Inflammatory macrophage treated with lipopolysaccharide for 4 hours (primary cell): ENCODE data around the gene GBF1.

Experiments used
- DNase-seq: peaks from one replicate; pipeline ENCODE4 v3.0.0-alpha.2; 2020

Gene GBF1

GRCh38 chr10:102424916-102425315 is 179.6 kb downstream of the GBF1 start:
- DNase-seq: no peak

- no peak for DNase-seq
Measured at GRCh38 chr10:102425444-102425843, 180.1 kb downstream of the GBF1 start.

DNA sequence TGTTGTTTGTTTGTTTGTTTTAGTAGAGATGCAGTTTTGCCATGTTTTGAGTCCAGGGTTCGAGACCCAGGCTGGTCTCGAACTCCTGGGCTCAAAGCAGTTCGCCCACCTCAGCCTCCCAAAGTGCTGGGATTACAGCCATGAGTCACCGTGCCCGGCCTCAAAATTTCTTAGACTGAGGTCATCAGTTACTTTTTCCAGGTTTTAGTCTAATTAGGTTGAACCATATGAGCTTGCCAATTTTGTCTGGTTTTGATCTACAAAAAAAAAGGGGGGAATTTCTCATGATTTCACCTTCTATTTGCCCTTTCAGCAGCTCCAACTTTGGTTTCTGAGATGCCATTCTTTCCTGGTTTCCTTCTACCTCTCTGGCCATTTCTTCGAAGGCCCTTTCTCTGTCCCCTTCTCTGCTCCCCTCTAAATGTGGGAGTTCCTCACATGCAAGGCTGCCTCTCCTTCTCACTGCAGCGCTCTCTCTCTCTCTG is 181.5 kb downstream of the GBF1 start:
- DNase-seq: no peak

GRCh38 chr10:102429468-102429867 is 184.1 kb downstream of the GBF1 start:
- DNase-seq: no peak

DNA sequence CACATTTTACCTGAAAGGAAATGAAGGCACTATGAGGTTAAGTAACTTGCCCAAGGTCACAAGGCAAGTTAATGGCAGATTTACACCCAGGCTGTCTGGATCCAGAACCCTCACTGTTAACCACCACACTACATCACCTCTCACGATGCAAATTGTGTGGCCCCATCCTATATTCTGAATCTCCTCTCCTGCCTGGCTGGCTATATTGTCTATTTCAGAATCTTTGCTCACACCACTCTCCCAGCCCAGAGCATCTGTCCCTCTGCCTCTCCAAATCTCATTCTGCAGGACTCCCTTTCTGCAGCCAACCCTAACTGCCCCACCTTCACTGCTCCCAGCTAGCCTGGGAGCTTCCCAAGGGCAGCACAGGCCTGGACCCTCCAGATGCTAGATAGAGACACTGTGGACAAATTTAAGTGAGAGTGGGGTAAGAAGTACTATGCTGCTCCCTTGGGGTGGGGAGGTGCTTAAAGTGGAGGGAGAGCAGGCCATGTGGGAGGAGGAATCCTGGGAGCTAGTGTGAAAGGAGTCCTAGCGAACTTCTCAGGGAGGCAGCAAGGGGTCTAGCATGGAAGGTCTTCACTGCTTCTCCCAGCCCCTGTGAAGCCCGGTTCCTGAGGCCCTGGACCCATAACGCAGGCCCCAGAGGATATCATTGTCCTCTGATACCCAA is 186.3 kb downstream of the GBF1 start:
- no peak for DNase-seq
